HFFc6 (cell line): Measurements from ENCODE around the gene DLG3. TPM values are rescaled to one million over a fixed set of nuclear protein-coding genes. Genes with fewer than 3 reads are reported as not detected.

Experiments
- DNase-seq: peaks from one replicate; pipeline ENCODE4 v3.0.0-alpha.2; 2018
- H3K27ac Mint-ChIP-seq: 2 replicates; pipeline ENCODE4 v1.8.0; 2020; ENCODE audit warnings: mild to moderate bottlenecking, mixed read lengths
- H3K27me3 Mint-ChIP-seq: 2 replicates; pipeline ENCODE4 v1.8.0; 2021; ENCODE audit warnings: mild to moderate bottlenecking, moderate library complexity, mixed read lengths; ENCODE audit not compliant: insufficient read depth
- H3K36me3 Mint-ChIP-seq: 2 replicates; pipeline ENCODE4 v1.8.0; 2021; ENCODE audit warnings: low read depth, mixed read lengths
- H3K4me1 Mint-ChIP-seq: 2 replicates; pipeline ENCODE4 v1.8.0; 2020; ENCODE audit warnings: low read depth, mixed read lengths
- H3K4me3 Mint-ChIP-seq: 2 replicates; pipeline ENCODE4 v1.8.0; 2020; ENCODE audit warnings: mild to moderate bottlenecking, moderate library complexity, mixed read lengths
- H3K9me3 Mint-ChIP-seq: 2 replicates; pipeline ENCODE4 v1.8.0; 2020; ENCODE audit warnings: mild to moderate bottlenecking, mixed read lengths
- total RNA-seq, 6 experiments: library from RNA; stranded (reverse); fragmentation: NEBNext Ultra II Directional; extraction: Animal tissue kit (Norgen Biotek cat#: 25700); gene quantifications; 2 replicates in 1 of 6; 3 replicates in 5 of 6; pipeline ENCODE4 v1.2.3, GENCODE V29; 2021
- TF ChIP-seq, protein P1 (sequence below): fragments of 200-600 bp; sonication (generic); IDR thresholded peaks from 2 replicates; pipeline ENCODE4 v1.5.0; 2021; ENCODE audit warnings: antibody characterized with exemption, mild to moderate bottlenecking

DLG3 gene
- total RNA-seq, 6 experiments from 2014 or later = 9.2 to 11.3 (median 9.8) TPM

DNA sequence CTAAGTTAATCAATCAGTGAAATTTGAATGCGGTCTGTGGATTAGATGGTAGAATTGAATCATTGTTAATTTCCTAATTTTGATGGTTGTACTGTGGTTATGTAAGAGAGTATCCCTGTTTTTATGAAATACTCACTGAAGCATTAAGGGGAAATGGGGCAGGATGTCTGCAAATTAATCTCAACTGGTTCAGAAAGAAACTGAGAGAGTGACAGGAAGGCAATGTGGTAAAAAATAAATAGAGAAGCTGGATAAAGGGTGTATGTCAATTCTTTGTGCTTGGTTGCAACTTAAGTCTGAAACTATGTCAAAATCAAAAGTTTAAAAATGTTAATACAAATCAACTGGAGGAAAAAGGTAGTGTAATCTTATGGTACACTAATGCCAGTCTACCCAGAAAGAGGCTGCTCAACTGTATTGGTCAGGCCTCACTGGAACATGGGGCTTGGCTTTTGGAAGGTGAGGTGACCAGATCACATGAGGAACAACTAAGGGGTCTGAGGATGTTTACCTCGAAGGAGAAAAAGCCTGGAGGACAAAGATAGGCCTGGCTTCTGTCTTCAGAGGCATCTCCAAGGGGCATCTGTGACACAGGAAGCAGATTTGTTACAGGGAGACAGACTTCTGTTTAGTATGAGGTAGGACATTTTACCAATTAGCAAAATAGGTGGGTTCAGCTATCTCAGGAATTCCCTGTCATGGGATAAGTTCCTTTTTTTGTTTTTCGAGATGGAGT lies 83.1 kb downstream of the DLG3 start:
- peaks cover 5% of the 10 kb centered on the region for H3K27me3 Mint-ChIP-seq
- H3K9me3 Mint-ChIP-seq = no peaks in the 10 kb centered on the region
- no peak overlapping the region for H3K27ac Mint-ChIP-seq
- DNase-seq = no peak
- TF ChIP-seq, protein P1, sequence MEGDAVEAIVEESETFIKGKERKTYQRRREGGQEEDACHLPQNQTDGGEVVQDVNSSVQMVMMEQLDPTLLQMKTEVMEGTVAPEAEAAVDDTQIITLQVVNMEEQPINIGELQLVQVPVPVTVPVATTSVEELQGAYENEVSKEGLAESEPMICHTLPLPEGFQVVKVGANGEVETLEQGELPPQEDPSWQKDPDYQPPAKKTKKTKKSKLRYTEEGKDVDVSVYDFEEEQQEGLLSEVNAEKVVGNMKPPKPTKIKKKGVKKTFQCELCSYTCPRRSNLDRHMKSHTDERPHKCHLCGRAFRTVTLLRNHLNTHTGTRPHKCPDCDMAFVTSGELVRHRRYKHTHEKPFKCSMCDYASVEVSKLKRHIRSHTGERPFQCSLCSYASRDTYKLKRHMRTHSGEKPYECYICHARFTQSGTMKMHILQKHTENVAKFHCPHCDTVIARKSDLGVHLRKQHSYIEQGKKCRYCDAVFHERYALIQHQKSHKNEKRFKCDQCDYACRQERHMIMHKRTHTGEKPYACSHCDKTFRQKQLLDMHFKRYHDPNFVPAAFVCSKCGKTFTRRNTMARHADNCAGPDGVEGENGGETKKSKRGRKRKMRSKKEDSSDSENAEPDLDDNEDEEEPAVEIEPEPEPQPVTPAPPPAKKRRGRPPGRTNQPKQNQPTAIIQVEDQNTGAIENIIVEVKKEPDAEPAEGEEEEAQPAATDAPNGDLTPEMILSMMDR = no peak
- H3K4me3 Mint-ChIP-seq = no peak overlapping the region
- H3K4me1 Mint-ChIP-seq = no peaks in the 10 kb centered on the region
- H3K36me3 Mint-ChIP-seq = no peaks in the 10 kb centered on the region

DNA sequence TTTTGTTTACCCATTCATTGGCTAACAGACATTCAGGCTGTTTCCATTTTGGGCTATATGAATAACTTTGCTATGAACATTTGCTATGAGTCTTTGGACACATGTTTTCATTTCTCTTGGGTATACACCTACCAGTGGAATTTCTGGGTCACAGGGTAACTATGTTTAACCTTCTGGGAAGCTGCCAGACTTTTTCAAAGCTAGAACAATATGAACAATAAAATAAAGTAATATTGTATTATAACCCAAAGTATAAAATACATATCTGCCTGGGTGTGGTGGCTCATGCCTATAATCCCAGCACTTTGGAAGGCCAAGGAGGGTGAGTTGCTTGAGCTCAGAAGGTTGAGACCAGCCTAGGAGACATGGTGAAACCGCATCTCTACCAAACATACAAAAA lies 90.6 kb downstream of the DLG3 start:
- no peak for DNase-seq
- Mint-ChIP-seq H3K9me3 (no peaks in the 10 kb centered on the region; the same call in 1 of the 2 replicates), H3K27me3 (peaks cover 10% of the 10 kb centered on the region), H3K4me1 (no peaks in the 10 kb centered on the region), H3K27ac (no peak overlapping the region), H3K4me3 (no peak overlapping the region), H3K36me3 (no peaks in the 10 kb centered on the region)
- TF ChIP-seq, protein P1 = no peak

DNA sequence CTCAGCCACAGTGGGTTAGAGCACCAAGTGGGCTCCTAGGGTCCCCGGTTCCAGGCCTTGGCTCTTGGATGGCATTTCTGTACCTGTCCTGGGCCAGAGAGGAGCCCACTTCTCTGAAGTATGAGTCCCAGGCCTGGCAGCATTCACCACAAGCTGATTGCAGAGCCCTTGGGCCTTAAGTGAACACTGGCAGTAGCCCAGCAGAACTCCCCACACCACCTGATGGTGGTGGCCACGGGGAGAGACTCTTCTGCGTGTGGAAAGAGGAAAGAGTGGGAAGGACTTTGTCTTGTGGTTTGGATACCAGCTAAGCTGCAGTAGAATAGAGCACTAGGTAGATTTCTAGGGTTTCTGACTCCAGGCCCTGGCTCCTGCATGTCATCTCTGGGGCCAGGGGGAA lies 104.8 kb downstream of the DLG3 start:
- Mint-ChIP-seq H3K27ac (no peak overlapping the region), H3K4me1 (no peaks in the 10 kb centered on the region), H3K9me3 (no peaks in the 10 kb centered on the region), H3K4me3 (no peak overlapping the region), H3K36me3 (no peaks in the 10 kb centered on the region), H3K27me3 (no peaks in the 10 kb centered on the region)
- TF ChIP-seq, protein P1 = no peak
- DNase-seq = no peak

DNA sequence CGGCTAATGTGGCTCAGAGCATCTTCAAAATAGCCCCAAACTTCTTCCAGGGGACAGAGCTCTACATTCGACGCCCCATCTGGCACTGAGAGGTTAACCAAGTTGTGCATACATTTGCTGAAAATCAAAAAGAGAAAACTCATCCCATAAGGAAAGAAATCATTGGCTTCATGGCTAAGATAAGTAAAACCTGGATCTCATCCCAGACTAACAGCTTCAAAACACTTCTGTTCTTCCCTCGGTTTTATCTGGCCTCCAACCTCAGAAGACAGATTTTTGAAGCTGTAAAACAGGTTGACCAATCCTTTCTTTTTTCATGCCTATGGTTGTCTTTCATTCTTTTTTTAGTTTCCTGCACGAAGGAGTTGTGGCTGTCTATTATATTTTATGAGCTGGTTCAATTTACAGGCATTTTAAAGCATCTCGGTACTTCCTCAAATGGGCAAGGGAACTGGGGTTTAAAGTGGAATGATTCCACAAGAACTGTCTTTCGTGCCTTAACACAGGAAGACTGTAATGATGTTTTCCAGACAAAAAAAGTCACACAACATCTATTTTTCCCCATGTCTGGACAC lies 107.6 kb downstream of the DLG3 start:
- no peak for DNase-seq
- TF ChIP-seq, protein P1 = no peak
- no peaks in the 10 kb centered on the region for H3K4me1 Mint-ChIP-seq
- H3K4me3 Mint-ChIP-seq = no peak overlapping the region
- no peaks in the 10 kb centered on the region for H3K9me3 Mint-ChIP-seq
- H3K27ac Mint-ChIP-seq = no peak overlapping the region
- H3K27me3 Mint-ChIP-seq = peaks cover 2% of the 10 kb centered on the region
- no peaks in the 10 kb centered on the region for H3K36me3 Mint-ChIP-seq

DNA sequence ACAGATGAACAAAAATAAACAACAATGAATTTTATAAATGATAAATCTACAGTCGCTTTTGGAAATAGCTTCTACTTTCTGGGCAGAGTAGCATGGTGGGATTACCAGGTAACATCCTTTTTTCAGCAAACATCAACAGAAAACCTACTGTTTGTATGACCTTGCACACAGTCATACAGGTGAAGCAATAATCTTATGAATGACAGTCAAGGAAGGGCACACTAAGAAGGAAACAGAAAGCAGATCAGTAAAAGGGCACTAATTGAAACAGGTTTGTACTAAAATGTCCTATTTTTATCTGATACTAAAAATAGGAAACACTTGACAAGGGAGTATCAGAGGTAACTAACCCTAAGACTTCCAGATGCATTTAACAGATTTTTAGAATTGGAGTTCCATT lies 108.9 kb downstream of the DLG3 start:
- Mint-ChIP-seq H3K9me3 (no peaks in the 10 kb centered on the region), H3K36me3 (no peaks in the 10 kb centered on the region), H3K4me1 (no peaks in the 10 kb centered on the region), H3K27me3 (peaks cover 2% of the 10 kb centered on the region), H3K27ac (no peak overlapping the region), H3K4me3 (no peak overlapping the region)
- TF ChIP-seq, protein P1 = no peak
- DNase-seq = no peak
